Upper lobe of right lung (tissue), 1 donor: Measurements from ENCODE around the gene SLC35F3. TPM values are rescaled to one million over a fixed set of nuclear protein-coding genes. Genes with fewer than 3 reads are reported as not detected.
"Not testable (repeated sequence)": the region's sequence is repeated elsewhere in the genome, so short reads cannot be mapped to it uniquely, and the experiment has no call there.

Experiments used
- ATAC-seq: fragments of 200-7000 bp; cut with Tn5 transposase; one replicate; pipeline ENCODE4 v1.9.1; 2020; ENCODE audit warnings: mild to moderate bottlenecking, moderate library complexity
- DNase-seq: peaks from one replicate; pipeline ENCODE4 v3.0.0-alpha.2; 2020
- H3K27ac ChIP-seq: fragments of 200-600 bp; one replicate; pipeline ENCODE4 v1.8.0; 2022
- H3K27me3 ChIP-seq: fragments of 200-600 bp; one replicate; pipeline ENCODE4 v1.8.0; 2022; ENCODE audit warnings: mild to moderate bottlenecking
- H3K36me3 ChIP-seq: fragments of 200-600 bp; one replicate; pipeline ENCODE4 v1.8.0; 2022
- H3K4me1 ChIP-seq: fragments of 200-600 bp; one replicate; pipeline ENCODE4 v1.8.0; 2022
- H3K4me3 ChIP-seq: fragments of 200-600 bp; one replicate; pipeline ENCODE4 v1.8.0; 2022; ENCODE audit warnings: mild to moderate bottlenecking
- H3K9me3 ChIP-seq: fragments of 200-600 bp; one replicate; pipeline ENCODE4 v1.8.0; 2022
- intact Hi-C: fragments of 100-400 bp; cut with DNase I; formaldehyde crosslinking; loops from one replicate; pipeline ENCODE4 v1.11.0; 2022
- total RNA-seq: library from RNA; stranded (reverse); fragmentation: NEBNext Ultra II Directional; extraction: Animal tissue kit (Norgen Biotek cat#: 25700); gene quantifications from one replicate; pipeline ENCODE4 v1.2.1, GENCODE V29; 2021
- TF ChIP-seq, protein P1 (sequence below): fragments of 200-600 bp; IDR thresholded peaks from one replicate; pipeline ENCODE4 v1.8.0; 2022; ENCODE audit warnings: antibody characterized with exemption
- donor health status: DM: no; HTN: yes; CAD: no; lungs with severe emphysema.

SLC35F3 gene
- total RNA-seq, 1 donor from 2014 or later, result 0.29 TPM

DNA sequence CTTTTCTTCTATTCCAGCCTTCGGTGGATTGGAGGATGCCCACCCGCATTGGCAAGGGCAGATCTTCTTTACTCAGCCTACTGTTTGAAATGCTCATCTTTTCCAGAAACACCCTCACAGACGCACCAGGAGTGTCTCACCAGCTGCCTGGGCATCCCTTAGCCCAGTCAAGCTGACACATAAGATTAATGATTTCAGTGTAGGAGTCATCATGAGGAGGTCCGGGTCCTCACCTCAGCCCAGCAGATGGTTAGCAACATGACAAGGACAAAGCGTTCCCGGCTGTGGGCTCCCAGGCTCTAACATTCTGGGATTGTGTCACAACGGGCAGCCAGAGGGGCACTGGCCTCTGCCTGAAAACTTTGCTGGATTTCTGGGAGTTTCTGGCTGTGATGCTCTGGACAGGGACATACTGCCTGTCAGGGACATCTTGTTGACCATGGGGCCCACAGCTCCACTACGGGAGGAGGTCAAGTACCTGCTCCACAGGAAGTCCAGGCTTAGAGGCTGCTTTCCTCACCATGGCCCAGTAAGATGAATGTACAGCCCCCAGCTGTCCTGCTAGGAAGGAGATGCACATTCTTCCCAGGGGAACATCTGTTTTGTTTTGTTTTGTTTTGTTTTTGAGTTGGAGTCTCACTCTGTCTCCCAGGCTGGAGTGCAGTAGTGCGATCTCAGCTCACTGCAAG lies 264.8 kb downstream of the SLC35F3 start:
- no peak for ATAC-seq
- intact Hi-C loops, result no loop called here

DNA sequence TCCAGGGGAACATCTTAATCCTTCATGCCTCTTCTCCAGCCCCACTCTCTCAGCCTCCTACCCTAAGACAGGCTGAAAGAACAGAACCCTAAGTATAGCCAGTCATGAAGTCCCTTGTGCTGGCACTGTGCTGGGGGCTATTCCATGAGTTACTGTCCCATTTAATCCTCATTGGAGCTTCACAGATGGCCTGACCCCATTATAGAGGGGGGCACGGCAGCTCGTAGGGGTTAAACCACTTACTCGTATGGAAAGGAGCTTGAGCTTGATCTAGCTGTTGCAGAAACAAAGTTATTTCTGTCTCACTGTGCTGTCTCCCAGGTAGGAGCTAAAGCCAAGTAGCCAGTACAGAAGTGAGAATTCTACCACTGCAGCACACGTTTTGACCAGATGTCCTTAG lies 265.6 kb downstream of the SLC35F3 start:
- ATAC-seq (no peak), DNase-seq (no peak)
- intact Hi-C loops, result no loop called here
- Histone ChIP-seq H3K9me3 (no peaks in the 10 kb centered on the region), H3K27me3 (no peaks in the 10 kb centered on the region), H3K4me1 (no peaks in the 10 kb centered on the region), H3K27ac (no peak overlapping the region), H3K36me3 (no peaks in the 10 kb centered on the region), H3K4me3 (no peak overlapping the region)
- TF ChIP-seq, protein P1, sequence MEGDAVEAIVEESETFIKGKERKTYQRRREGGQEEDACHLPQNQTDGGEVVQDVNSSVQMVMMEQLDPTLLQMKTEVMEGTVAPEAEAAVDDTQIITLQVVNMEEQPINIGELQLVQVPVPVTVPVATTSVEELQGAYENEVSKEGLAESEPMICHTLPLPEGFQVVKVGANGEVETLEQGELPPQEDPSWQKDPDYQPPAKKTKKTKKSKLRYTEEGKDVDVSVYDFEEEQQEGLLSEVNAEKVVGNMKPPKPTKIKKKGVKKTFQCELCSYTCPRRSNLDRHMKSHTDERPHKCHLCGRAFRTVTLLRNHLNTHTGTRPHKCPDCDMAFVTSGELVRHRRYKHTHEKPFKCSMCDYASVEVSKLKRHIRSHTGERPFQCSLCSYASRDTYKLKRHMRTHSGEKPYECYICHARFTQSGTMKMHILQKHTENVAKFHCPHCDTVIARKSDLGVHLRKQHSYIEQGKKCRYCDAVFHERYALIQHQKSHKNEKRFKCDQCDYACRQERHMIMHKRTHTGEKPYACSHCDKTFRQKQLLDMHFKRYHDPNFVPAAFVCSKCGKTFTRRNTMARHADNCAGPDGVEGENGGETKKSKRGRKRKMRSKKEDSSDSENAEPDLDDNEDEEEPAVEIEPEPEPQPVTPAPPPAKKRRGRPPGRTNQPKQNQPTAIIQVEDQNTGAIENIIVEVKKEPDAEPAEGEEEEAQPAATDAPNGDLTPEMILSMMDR, result no peak

More for the DNA sequence above, 264.8 kb downstream of the SLC35F3 start:
- H3K27me3 ChIP-seq, result no peaks in the 10 kb centered on the region
- TF ChIP-seq, protein P1, result no peak
- no peaks in the 10 kb centered on the region for H3K36me3 ChIP-seq
- DNase-seq, result no peak
- no peak overlapping the region for H3K27ac ChIP-seq
- no peaks in the 10 kb centered on the region for H3K4me1 ChIP-seq
- no peak overlapping the region for H3K4me3 ChIP-seq
- H3K9me3 ChIP-seq, result no peaks in the 10 kb centered on the region

DNA sequence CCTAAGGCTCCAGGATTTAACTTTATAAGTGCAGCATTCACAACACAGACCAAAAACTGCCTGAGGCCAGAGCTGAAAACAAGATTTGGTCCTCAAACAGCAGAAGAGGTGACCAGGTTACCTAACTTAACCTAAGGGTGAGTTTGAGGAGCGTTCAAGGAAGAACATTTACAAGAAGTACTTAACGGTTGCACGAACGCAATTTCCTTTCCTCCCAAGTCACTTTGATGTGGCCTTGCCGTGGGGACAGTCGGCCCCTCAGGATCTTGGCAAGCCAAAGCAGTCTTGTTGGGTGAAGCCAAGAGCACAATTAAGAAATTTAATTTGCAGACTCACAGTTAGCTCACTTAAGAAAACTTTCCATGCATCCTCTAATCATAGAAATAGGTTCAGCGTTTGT lies 266.1 kb downstream of the SLC35F3 start:
- H3K36me3 ChIP-seq, result no peaks in the 10 kb centered on the region
- intact Hi-C loops, result no loop called here
- no peaks in the 10 kb centered on the region for H3K27me3 ChIP-seq
- H3K4me3 ChIP-seq, result no peak overlapping the region
- H3K9me3 ChIP-seq, result no peaks in the 10 kb centered on the region
- H3K4me1 ChIP-seq, result no peaks in the 10 kb centered on the region
- TF ChIP-seq, protein P1, result no peak
- no peak overlapping the region for H3K27ac ChIP-seq
- peak; percentile 30 for ATAC-seq
- no peak for DNase-seq

DNA sequence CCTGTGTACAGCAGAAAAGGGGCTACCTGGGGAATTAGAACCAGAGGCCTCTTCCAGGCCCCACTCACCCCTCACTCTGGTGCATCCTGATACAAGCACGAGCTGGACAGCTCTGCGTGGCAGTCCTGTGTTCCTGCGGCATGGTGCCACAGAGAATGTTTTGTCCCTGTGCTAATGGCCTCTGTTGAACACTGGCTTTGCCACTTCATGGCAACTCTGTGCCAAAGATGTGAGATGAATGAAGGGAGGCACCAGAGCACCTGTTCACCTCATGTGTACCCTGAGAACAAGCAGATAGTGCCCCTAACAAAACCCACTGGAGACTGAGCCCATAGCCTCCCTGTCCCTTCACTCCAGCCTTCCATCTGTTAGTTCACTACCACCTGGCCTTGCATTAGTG lies 269.5 kb downstream of the SLC35F3 start:
- Histone ChIP-seq H3K4me1 (no peaks in the 10 kb centered on the region), H3K36me3 (no peaks in the 10 kb centered on the region), H3K4me3 (no peak overlapping the region), H3K9me3 (no peaks in the 10 kb centered on the region), H3K27me3 (peaks cover 2% of the 10 kb centered on the region), H3K27ac (no peak overlapping the region)
- ATAC-seq (no peak), DNase-seq (no peak)
- TF ChIP-seq, protein P1, result no peak
- intact Hi-C loops, result no loop called here

DNA sequence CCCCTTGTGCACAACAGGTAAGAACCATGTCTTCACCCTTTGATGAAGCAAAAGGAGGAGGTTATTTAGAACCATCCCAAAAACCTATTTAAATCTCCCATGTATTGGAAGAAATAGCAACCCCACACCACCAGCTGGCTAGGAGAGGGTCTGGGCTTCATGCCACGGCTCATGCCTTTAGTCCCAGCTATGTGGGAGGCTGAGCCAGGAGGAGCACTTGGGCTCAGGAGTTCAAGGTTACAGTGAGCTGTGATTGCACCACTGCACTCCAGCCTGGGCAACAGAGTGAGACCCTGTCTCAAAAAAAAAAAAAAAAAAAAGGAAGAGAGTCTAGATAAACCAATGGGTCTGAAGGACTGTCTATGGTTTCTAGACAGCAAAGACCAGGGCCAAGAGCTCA lies 270.9 kb downstream of the SLC35F3 start:
- H3K27me3 ChIP-seq, result peaks cover 11% of the 10 kb centered on the region
- H3K36me3 ChIP-seq, result no peaks in the 10 kb centered on the region
- H3K27ac ChIP-seq, result no peak overlapping the region
- intact Hi-C loops, result no loop called here
- no peaks in the 10 kb centered on the region for H3K4me1 ChIP-seq
- no peaks in the 10 kb centered on the region for H3K9me3 ChIP-seq
- ATAC-seq (no peak), DNase-seq (peak; percentile 15)
- TF ChIP-seq, protein P1, result no peak
- H3K4me3 ChIP-seq, result no peak overlapping the region

DNA sequence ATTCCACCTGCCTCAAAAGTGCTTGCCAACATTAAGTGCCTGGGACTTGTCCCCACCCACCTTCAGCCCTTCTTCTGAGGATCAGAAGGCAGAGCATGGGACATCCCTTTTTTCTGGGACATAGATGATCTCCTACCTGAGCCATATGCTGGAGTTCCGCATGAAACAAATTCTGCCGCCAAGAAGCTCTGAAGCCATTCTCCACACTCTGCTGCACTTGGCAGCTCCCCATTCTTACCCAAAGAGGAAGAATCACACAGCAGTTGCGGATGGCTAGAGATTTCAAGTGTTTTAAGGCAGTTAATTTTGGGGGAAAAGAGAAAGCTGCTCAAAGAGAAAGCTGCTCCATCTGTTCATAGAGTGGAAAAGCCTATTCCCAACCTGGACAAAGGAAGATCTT lies 271.5 kb downstream of the SLC35F3 start:
- TF ChIP-seq, protein P1, result no peak
- Histone ChIP-seq H3K4me1 (no peaks in the 10 kb centered on the region), H3K9me3 (no peaks in the 10 kb centered on the region), H3K4me3 (no peak overlapping the region), H3K27ac (no peak overlapping the region), H3K36me3 (no peaks in the 10 kb centered on the region), H3K27me3 (peaks cover 12% of the 10 kb centered on the region)
- DNase-seq (no peak), ATAC-seq (no peak)
- intact Hi-C loops, result no loop called here

DNA sequence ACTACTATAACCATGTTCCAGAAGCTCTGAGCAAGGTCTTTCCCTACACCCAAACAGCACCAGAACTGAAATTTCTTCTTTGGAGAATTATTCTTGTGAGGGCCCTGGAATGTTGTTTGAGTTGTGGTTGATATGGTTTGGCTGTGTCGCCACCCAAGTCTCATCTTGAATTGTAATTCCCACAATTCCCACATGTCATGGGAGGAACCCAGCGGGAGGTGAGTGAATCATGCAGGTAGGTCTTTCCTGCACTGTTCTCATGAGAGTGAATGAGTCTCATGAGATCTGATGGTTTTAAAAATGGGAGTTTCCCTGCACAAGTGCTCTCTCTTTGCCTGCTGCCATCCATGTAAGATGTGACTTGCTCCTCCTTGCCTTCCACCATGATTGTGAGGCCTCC lies 272.4 kb downstream of the SLC35F3 start:
- H3K4me1 ChIP-seq, DNase-seq, H3K27ac ChIP-seq, H3K36me3 ChIP-seq, ATAC-seq, H3K9me3 ChIP-seq, intact Hi-C loops, H3K4me3 ChIP-seq: not testable (repeated sequence)
- H3K27me3 ChIP-seq, result peaks cover 12% of the 10 kb centered on the region
